Erythroblast (primary cell): ENCODE results near the gene CLEC11A.
"Not testable (repeated sequence)": the region's sequence is repeated elsewhere in the genome, so short reads cannot be mapped to it uniquely, and the experiment has no call there.

Experiments
- GATA1 ChIP-seq: IDR thresholded peaks from 2 replicates; pipeline ENCODE4 v1.6.1; 2011; ENCODE audit warnings: low read depth, mild to moderate bottlenecking, control low read depth, low read length, moderate library complexity
- POLR2A ChIP-seq: IDR thresholded peaks from 2 replicates; pipeline ENCODE4 v1.6.1; 2011; ENCODE audit warnings: mild to moderate bottlenecking, low read length

DNA sequence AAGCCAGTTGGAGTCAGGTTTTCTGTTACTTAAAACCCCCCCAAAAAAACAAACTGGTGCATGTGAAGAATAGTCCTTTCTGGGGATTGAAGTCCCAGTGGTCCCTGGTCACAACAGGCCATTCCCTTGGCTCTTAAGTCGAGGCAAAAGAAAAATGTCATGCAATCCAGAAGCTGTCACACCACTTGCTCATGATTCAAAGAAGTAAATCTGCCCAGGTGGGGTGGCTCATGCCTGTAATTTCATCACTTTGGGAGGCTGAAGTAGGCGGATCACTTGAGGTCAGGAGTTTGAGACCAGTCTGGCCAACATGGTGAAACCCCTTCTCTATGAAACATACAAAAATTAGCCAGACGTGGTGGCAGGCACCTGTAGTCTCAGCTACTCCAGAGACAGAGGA, 38.3 kb downstream of the CLEC11A start:
- TF ChIP-seq POLR2A, GATA1: not testable (repeated sequence)
